ENCODE results near the gene ZFPM1.

ZFPM1 gene

GRCh38 chr16:88491560-88492310, 38.7 kb downstream of the ZFPM1 start:
- Histone ChIP-seq H3K27ac (ENCODE audit: low read length) (no peak overlapping the region), H3K36me3 (replicated peaks; ENCODE audit: low read depth, low read length) (no peaks in the 10 kb centered on the region), H4K20me1 (ENCODE audit: insufficient read depth, low read length) (peaks cover 17% of the 10 kb centered on the region), H3K9ac (ENCODE audit: low read length) (no peak overlapping the region), H2AFZ (ENCODE audit: low read depth, low read length) (no peak overlapping the region), H3K27me3 (ENCODE audit: low read depth, low read length) (no peaks in the 10 kb centered on the region), H3K4me1 (ENCODE audit: low read length) (no peaks in the 10 kb centered on the region), H3K9me3 (ENCODE audit: insufficient read depth, low read length) (no peaks in the 10 kb centered on the region), H3K4me3 (ENCODE audit: low read length) (no peak overlapping the region), H3K4me2 (ENCODE audit: low read length) (no peak overlapping the region), H3K79me2 (ENCODE audit: low read length) (no peaks in the 10 kb centered on the region)
- TF ChIP-seq CTCF (IDR thresholded peaks at IDR 0.05; ENCODE audit: low read depth, low read length) (no peak), EZH2phosphoT487 (IDR thresholded peaks at IDR 0.05; ENCODE audit: low read depth) (no peak)

GRCh38 chr16:88493879-88494278, 40.8 kb downstream of the ZFPM1 start:
- Histone ChIP-seq H3K4me1 (ENCODE audit: low read length) (no peaks in the 10 kb centered on the region), H4K20me1 (ENCODE audit: insufficient read depth, low read length) (peaks cover 10% of the 10 kb centered on the region; the same call in 1 of the 2 replicates), H3K9ac (ENCODE audit: low read length) (no peak overlapping the region), H3K79me2 (ENCODE audit: low read length) (no peaks in the 10 kb centered on the region), H3K27ac (ENCODE audit: low read length) (no peak overlapping the region), H3K9me3 (ENCODE audit: insufficient read depth, low read length) (no peaks in the 10 kb centered on the region), H3K27me3 (ENCODE audit: low read depth, low read length) (no peaks in the 10 kb centered on the region), H3K36me3 (replicated peaks; ENCODE audit: low read depth, low read length) (no peaks in the 10 kb centered on the region), H3K4me2 (ENCODE audit: low read length) (no peak overlapping the region), H2AFZ (ENCODE audit: low read depth, low read length) (no peak overlapping the region), H3K4me3 (ENCODE audit: low read length) (no peak overlapping the region)
- no peak for TF ChIP-seq CTCF (IDR thresholded peaks at IDR 0.05; ENCODE audit: low read depth, low read length)
- TF ChIP-seq EZH2phosphoT487 (IDR thresholded peaks at IDR 0.05; ENCODE audit: low read depth), result no peak

GRCh38 chr16:88494335-88495154, 41.5 kb downstream of the ZFPM1 start:
- H4K20me1 ChIP-seq (ENCODE audit: insufficient read depth, low read length), result peaks cover 9% of the 10 kb centered on the region; the same call in 1 of the 2 replicates
- H3K27ac ChIP-seq (ENCODE audit: low read length), result no peak overlapping the region
- no peak overlapping the region for H3K4me3 ChIP-seq (ENCODE audit: low read length)
- H2AFZ ChIP-seq (ENCODE audit: low read depth, low read length), result no peak overlapping the region
- H3K9me3 ChIP-seq (ENCODE audit: insufficient read depth, low read length), result no peaks in the 10 kb centered on the region
- no peaks in the 10 kb centered on the region for H3K27me3 ChIP-seq (ENCODE audit: low read depth, low read length)
- no peak for TF ChIP-seq EZH2phosphoT487 (IDR thresholded peaks at IDR 0.05; ENCODE audit: low read depth)
- TF ChIP-seq CTCF (IDR thresholded peaks at IDR 0.05; ENCODE audit: low read depth, low read length), result no peak
- no peaks in the 10 kb centered on the region for H3K36me3 ChIP-seq (replicated peaks; ENCODE audit: low read depth, low read length)
- H3K4me1 ChIP-seq (ENCODE audit: low read length), result no peaks in the 10 kb centered on the region
- no peak overlapping the region for H3K4me2 ChIP-seq (ENCODE audit: low read length)
- no peak overlapping the region for H3K9ac ChIP-seq (ENCODE audit: low read length)
- no peaks in the 10 kb centered on the region for H3K79me2 ChIP-seq (ENCODE audit: low read length)

GRCh38 chr16:88495268-88495772, 42.2 kb downstream of the ZFPM1 start:
- TF ChIP-seq EZH2phosphoT487 (IDR thresholded peaks at IDR 0.05; ENCODE audit: low read depth), result no peak
- no peak for TF ChIP-seq CTCF (IDR thresholded peaks at IDR 0.05; ENCODE audit: low read depth, low read length)
- H3K36me3 ChIP-seq (replicated peaks; ENCODE audit: low read depth, low read length), result no peaks in the 10 kb centered on the region
- no peaks in the 10 kb centered on the region for H3K79me2 ChIP-seq (ENCODE audit: low read length)
- H2AFZ ChIP-seq (ENCODE audit: low read depth, low read length), result no peak overlapping the region
- no peak overlapping the region for H3K4me2 ChIP-seq (ENCODE audit: low read length)
- no peaks in the 10 kb centered on the region for H3K9me3 ChIP-seq (ENCODE audit: insufficient read depth, low read length)
- no peak overlapping the region for H3K9ac ChIP-seq (ENCODE audit: low read length)
- H3K4me3 ChIP-seq (ENCODE audit: low read length), result no peak overlapping the region
- H3K27ac ChIP-seq (ENCODE audit: low read length), result no peak overlapping the region
- no peaks in the 10 kb centered on the region for H3K27me3 ChIP-seq (ENCODE audit: low read depth, low read length)
- H4K20me1 ChIP-seq (ENCODE audit: insufficient read depth, low read length), result peaks cover 7% of the 10 kb centered on the region; the same call in 1 of the 2 replicates
- no peaks in the 10 kb centered on the region for H3K4me1 ChIP-seq (ENCODE audit: low read length)

Measured in OCI-LY3 (cell line).